Measurements from ENCODE around the gene VPS35L. TPM values are rescaled to one million over a fixed set of nuclear protein-coding genes. Genes with fewer than 3 reads are reported as not detected.
"Not testable (repeated sequence)": the region's sequence is repeated elsewhere in the genome, so short reads cannot be mapped to it uniquely, and the experiment has no call there.

Gene VPS35L
- total RNA-seq, 2 donors from 2014 or later, result 58.8 to 74.0 TPM

DNA sequence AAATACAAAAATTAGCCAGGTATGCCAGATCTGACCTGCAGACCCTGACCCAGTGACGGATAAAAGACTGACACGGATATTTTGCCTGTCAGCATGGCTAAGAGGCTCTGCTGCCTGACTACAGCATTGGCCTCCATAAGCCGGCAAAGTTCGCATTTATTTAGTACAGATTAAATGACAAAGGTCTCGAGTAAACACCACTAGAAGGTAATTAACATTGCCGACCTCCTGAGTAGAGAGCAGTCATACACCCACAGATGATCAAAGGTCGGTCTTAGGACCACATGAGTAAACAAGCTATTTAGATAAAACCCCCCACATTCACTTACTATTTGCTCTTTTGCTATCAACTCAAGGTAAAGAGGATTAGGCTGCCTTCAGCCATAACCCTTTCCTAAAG is 106.8 kb downstream of the VPS35L start:
- 94% methylated on average over 7 of the region's 7 CpGs for WGBS
- no peaks in the 10 kb centered on the region for H3K9me3 ChIP-seq
- no peak for TF ChIP-seq POLR2A (IDR thresholded peaks at IDR 0.05)
- TF ChIP-seq, protein P1, sequence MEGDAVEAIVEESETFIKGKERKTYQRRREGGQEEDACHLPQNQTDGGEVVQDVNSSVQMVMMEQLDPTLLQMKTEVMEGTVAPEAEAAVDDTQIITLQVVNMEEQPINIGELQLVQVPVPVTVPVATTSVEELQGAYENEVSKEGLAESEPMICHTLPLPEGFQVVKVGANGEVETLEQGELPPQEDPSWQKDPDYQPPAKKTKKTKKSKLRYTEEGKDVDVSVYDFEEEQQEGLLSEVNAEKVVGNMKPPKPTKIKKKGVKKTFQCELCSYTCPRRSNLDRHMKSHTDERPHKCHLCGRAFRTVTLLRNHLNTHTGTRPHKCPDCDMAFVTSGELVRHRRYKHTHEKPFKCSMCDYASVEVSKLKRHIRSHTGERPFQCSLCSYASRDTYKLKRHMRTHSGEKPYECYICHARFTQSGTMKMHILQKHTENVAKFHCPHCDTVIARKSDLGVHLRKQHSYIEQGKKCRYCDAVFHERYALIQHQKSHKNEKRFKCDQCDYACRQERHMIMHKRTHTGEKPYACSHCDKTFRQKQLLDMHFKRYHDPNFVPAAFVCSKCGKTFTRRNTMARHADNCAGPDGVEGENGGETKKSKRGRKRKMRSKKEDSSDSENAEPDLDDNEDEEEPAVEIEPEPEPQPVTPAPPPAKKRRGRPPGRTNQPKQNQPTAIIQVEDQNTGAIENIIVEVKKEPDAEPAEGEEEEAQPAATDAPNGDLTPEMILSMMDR (IDR thresholded peaks at IDR 0.05), result no peak
- no peak for TF ChIP-seq POLR2AphosphoS5 (IDR thresholded peaks at IDR 0.05)
- H3K4me1 ChIP-seq (replicated peaks), result no peaks in the 10 kb centered on the region
- H3K27me3 ChIP-seq (replicated peaks; ENCODE audit: insufficient read depth), result no peaks in the 10 kb centered on the region
- no peak overlapping the region for H3K4me3 ChIP-seq
- DNase-seq (ENCODE audit: low spot score), result no peak
- intact Hi-C loops (cut with DNase I), result no loop called here
- H3K27ac ChIP-seq, result no peak overlapping the region
- H3K36me3 ChIP-seq, result no peaks in the 10 kb centered on the region

DNA sequence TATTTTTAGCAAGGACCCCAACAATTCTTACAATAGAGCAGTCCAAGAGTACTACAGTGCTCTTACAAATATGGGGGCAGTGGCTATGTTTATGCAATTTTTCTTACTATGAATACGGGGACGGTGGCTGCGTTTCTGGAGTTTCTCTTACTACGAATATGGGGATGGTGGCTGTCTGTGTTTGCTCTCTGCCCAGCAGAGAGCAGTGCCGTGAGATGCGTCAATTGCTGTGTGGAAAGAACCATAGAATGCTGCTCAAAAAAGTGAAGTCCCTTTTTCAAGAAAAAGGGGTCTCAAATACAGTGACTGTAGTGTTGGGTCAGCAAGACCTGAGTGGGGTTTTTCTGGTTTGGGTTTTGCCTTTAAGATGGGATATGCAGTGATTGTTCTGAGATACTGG is 108.7 kb downstream of the VPS35L start:
- no peaks in the 10 kb centered on the region for H3K27me3 ChIP-seq (replicated peaks; ENCODE audit: insufficient read depth)
- H3K9me3 ChIP-seq, result no peaks in the 10 kb centered on the region
- no peak overlapping the region for H3K4me3 ChIP-seq
- no peak for DNase-seq (ENCODE audit: low spot score)
- no peak overlapping the region for H3K27ac ChIP-seq
- H3K36me3 ChIP-seq, result no peaks in the 10 kb centered on the region
- no peaks in the 10 kb centered on the region for H3K4me1 ChIP-seq (replicated peaks)
- 99% methylated on average over 6 of the region's 6 CpGs for WGBS
- TF ChIP-seq POLR2A (IDR thresholded peaks at IDR 0.05), result no peak
- TF ChIP-seq, protein P1 (IDR thresholded peaks at IDR 0.05), result no peak
- TF ChIP-seq POLR2AphosphoS5 (IDR thresholded peaks at IDR 0.05), result no peak
- intact Hi-C loops (cut with DNase I), result no loop called here

DNA sequence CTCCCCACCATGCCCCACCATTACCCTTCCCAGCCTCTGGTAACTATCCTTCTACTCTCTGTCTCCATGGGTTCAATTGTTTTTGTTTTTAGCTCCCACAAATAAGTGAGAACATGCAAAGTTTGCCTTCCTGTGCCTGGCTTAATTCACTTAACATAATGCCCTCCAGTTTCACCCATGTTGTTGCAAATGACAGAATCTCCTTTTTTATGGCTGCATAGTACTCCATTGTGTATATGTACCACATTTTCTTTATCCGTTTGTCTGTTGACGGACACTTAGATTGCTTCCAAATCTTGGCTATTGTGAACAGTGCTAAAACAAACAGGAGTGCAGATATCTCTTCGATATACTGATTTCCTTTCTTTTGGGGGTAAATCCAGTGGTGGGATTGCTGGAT is 109.8 kb downstream of the VPS35L start:
- H3K27ac ChIP-seq; H3K9me3 ChIP-seq; H3K4me1 ChIP-seq (replicated peaks); H3K36me3 ChIP-seq; H3K27me3 ChIP-seq (replicated peaks; ENCODE audit: insufficient read depth); DNase-seq (ENCODE audit: low spot score); H3K4me3 ChIP-seq; intact Hi-C loops (cut with DNase I): not testable (repeated sequence)
- WGBS, result 84% methylated on average over 3 of the region's 3 CpGs

DNA sequence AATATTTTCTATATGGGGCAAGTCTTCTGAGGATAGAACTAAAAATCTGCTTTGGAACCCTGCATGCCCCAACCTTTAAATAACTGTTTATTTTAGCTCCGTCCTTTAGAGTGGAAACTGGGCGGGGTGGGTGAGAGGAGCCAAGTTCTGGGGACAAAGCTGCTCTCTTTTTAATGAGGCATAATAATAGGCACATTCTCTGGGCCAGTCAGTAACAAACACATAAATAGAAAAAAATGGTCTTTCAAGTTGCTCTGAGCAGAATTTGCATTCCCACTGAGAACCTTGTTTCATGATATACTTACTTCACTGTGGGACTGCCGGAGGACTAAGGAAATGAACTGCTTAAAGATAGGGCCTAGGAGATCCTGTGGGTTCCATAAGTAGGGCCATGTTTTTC is 111.0 kb downstream of the VPS35L start:
- H3K4me3 ChIP-seq, result no peak overlapping the region
- TF ChIP-seq, protein P1 (IDR thresholded peaks at IDR 0.05), result no peak
- peak; percentile 56 for TF ChIP-seq POLR2AphosphoS5 (IDR thresholded peaks at IDR 0.05)
- peak; percentile 43 for DNase-seq (ENCODE audit: low spot score)
- no peaks in the 10 kb centered on the region for H3K36me3 ChIP-seq
- H3K27ac ChIP-seq, result no peak overlapping the region
- H3K9me3 ChIP-seq, result no peaks in the 10 kb centered on the region
- H3K27me3 ChIP-seq (replicated peaks; ENCODE audit: insufficient read depth), result no peaks in the 10 kb centered on the region
- 17% methylated on average over 3 of the region's 3 CpGs for WGBS
- H3K4me1 ChIP-seq (replicated peaks), result no peaks in the 10 kb centered on the region
- intact Hi-C loops (cut with DNase I), result no loop called here

DNA sequence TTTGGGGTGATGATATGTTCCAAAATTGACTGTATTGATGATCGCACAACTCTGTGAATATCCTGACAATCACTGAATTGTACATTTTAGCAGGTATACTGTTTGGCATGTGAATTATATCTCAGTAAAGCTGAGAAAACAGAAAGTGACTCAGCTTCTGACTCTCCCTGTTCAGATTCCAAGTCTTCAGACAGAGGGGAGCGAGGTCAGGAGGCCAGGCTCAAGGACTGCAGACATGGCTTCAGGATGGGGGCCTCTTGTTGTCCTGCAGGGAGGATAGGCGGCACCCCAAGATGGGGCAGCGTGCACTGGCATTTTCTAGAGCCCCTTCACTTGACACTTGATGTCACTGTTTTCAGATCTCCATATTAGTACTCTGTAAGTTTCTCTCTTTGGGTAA is 116.9 kb downstream of the VPS35L start:
- no peaks in the 10 kb centered on the region for H3K36me3 ChIP-seq
- intact Hi-C loops (cut with DNase I), result no loop called here
- TF ChIP-seq POLR2AphosphoS5 (IDR thresholded peaks at IDR 0.05), result no peak
- no peak for TF ChIP-seq POLR2A (IDR thresholded peaks at IDR 0.05)
- TF ChIP-seq, protein P1 (IDR thresholded peaks at IDR 0.05), result no peak

More for the DNA sequence above, 116.9 kb downstream of the VPS35L start:
- no peak overlapping the region for H3K4me3 ChIP-seq
- no peaks in the 10 kb centered on the region for H3K9me3 ChIP-seq
- H3K27me3 ChIP-seq (replicated peaks; ENCODE audit: insufficient read depth), result no peaks in the 10 kb centered on the region
- no peak for DNase-seq (ENCODE audit: low spot score)
- H3K4me1 ChIP-seq (replicated peaks), result no peaks in the 10 kb centered on the region
- 96% methylated on average over 4 of the region's 4 CpGs for WGBS
- H3K27ac ChIP-seq, result no peak overlapping the region

Data from prostate gland (tissue), 2 donors.